ENCODE data around the gene HCAR3.
"Not testable (repeated sequence)": the region's sequence is repeated elsewhere in the genome, so short reads cannot be mapped to it uniquely, and the experiment has no call there.

GRCh38 chr12:122703841-122704240 is 12.8 kb downstream of the HCAR3 start:
- not testable (repeated sequence) for TF ChIP-seq ZNF274 (IDR thresholded peaks at IDR 0.05; ENCODE audit: low read depth, low read length); YY1 (IDR thresholded peaks at IDR 0.05; ENCODE audit: insufficient read depth, insufficient read length)
